Measurements from ENCODE around the gene KRTAP27-1. TPM values are rescaled to one million over a fixed set of nuclear protein-coding genes. Genes with fewer than 3 reads are reported as not detected.

KRTAP27-1 gene
- total RNA-seq, 1 experiment from 2014 or later = not detected

DNA sequence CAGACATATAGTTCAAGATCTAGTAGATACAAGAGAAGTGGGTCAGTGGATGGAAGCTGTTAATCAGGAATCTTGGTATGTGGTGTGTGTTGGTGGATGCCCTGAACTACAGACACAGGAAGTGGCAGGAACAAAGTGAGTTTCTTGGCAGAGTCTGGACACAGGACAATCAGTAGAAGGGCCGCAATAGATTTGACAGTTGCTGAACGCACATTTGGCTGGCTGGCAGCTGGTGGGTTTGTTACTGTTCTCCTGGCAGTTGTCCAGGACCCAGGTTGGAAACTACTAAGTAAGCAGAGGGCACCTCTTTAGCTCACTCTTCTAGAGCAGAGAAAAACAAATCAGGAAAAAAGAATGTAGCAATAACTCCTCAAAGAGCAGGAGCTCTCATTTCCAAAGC lies 30.6 kb downstream of the KRTAP27-1 start:
- Mint-ChIP-seq H3K4me3 (no peak overlapping the region), H3K27ac (no peak overlapping the region), H3K27me3 (ENCODE audit: low read depth) (no peaks in the 10 kb centered on the region), H3K36me3 (no peaks in the 10 kb centered on the region), H3K9me3 (no peaks in the 10 kb centered on the region), H3K4me1 (no peaks in the 10 kb centered on the region)
- TF ChIP-seq CREM (CRISPR knock-in tag; IDR thresholded peaks at IDR 0.05) = no peak
- ChIA-PET CTCF (interaction anchor here (0.6 kb wide), 1 partner anchor 98 kb away, joined by 6 read pairs; no protein-coding TSS in a partner anchor), POLR2A (no interaction called here)
- no peak for DNase-seq (ENCODE audit: low spot score)
- ATAC-seq = no peak

DNA sequence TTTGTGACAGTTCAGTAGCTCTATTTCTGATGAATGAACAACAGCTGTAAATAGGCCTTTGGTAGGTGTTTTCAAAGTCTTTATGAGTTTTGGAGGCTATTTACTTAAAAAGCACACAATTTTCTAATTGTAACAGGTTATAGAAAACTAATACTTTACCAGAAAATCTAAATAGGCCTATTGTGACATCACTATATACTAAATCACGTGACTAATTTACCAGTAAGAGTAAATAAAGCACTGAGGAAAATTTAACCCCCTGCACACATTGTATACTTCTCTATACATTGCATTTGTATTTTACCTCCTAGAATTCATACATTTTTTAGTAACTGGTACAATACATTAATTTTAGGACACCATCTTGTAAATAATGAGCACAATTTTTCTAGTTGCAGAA lies 32.4 kb downstream of the KRTAP27-1 start:
- DNase-seq (ENCODE audit: low spot score) = no peak
- no peaks in the 10 kb centered on the region for H3K9me3 Mint-ChIP-seq
- ChIA-PET POLR2A (no interaction called here), CTCF (no interaction called here)
- H3K27ac Mint-ChIP-seq = no peak overlapping the region
- H3K4me1 Mint-ChIP-seq = no peaks in the 10 kb centered on the region
- TF ChIP-seq MXD4 (CRISPR knock-in tag; IDR thresholded peaks at IDR 0.05; ENCODE audit: borderline replicate concordance) (no peak), E2F5 (CRISPR knock-in tag; IDR thresholded peaks at IDR 0.05) (no peak), CREM (CRISPR knock-in tag; IDR thresholded peaks at IDR 0.05) (no peak), GABPB1 (CRISPR knock-in tag; IDR thresholded peaks at IDR 0.05) (no peak), TCF7 (CRISPR knock-in tag; IDR thresholded peaks at IDR 0.05; ENCODE audit: low read depth) (no peak), MYBL2 (CRISPR knock-in tag; IDR thresholded peaks at IDR 0.05) (no peak), ZNF232 (CRISPR knock-in tag; IDR thresholded peaks at IDR 0.05) (no peak), ZNF317 (CRISPR knock-in tag; IDR thresholded peaks at IDR 0.05; ENCODE audit: borderline replicate concordance, low read depth) (no peak), SOX15 (CRISPR knock-in tag; IDR thresholded peaks at IDR 0.05) (no peak), GTF2I (CRISPR knock-in tag; conservative IDR thresholded peaks at IDR 0.05) (no peak), EMX1 (CRISPR knock-in tag; IDR thresholded peaks at IDR 0.05) (no peak), NFE2L1 (CRISPR knock-in tag; IDR thresholded peaks at IDR 0.05) (no peak)
- TF ChIP-seq, protein P1, sequence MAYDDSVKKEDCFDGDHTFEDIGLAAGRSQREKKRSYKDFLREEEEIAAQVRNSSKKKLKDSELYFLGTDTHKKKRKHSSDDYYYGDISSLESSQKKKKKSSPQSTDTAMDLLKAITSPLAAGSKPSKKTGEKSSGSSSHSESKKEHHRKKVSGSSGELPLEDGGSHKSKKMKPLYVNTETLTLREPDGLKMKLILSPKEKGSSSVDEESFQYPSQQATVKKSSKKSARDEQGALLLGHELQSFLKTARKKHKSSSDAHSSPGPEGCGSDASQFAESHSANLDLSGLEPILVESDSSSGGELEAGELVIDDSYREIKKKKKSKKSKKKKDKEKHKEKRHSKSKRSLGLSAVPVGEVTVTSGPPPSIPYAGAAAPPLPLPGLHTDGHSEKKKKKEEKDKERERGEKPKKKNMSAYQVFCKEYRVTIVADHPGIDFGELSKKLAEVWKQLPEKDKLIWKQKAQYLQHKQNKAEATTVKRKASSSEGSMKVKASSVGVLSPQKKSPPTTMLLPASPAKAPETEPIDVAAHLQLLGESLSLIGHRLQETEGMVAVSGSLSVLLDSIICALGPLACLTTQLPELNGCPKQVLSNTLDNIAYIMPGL (CRISPR knock-in tag; IDR thresholded peaks at IDR 0.05) = no peak
- TF ChIP-seq, protein P2, sequence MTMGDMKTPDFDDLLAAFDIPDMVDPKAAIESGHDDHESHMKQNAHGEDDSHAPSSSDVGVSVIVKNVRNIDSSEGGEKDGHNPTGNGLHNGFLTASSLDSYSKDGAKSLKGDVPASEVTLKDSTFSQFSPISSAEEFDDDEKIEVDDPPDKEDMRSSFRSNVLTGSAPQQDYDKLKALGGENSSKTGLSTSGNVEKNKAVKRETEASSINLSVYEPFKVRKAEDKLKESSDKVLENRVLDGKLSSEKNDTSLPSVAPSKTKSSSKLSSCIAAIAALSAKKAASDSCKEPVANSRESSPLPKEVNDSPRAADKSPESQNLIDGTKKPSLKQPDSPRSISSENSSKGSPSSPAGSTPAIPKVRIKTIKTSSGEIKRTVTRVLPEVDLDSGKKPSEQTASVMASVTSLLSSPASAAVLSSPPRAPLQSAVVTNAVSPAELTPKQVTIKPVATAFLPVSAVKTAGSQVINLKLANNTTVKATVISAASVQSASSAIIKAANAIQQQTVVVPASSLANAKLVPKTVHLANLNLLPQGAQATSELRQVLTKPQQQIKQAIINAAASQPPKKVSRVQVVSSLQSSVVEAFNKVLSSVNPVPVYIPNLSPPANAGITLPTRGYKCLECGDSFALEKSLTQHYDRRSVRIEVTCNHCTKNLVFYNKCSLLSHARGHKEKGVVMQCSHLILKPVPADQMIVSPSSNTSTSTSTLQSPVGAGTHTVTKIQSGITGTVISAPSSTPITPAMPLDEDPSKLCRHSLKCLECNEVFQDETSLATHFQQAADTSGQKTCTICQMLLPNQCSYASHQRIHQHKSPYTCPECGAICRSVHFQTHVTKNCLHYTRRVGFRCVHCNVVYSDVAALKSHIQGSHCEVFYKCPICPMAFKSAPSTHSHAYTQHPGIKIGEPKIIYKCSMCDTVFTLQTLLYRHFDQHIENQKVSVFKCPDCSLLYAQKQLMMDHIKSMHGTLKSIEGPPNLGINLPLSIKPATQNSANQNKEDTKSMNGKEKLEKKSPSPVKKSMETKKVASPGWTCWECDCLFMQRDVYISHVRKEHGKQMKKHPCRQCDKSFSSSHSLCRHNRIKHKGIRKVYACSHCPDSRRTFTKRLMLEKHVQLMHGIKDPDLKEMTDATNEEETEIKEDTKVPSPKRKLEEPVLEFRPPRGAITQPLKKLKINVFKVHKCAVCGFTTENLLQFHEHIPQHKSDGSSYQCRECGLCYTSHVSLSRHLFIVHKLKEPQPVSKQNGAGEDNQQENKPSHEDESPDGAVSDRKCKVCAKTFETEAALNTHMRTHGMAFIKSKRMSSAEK (CRISPR knock-in tag; IDR thresholded peaks at IDR 0.05; ENCODE audit: borderline replicate concordance) = no peak
- TF ChIP-seq, protein P3, sequence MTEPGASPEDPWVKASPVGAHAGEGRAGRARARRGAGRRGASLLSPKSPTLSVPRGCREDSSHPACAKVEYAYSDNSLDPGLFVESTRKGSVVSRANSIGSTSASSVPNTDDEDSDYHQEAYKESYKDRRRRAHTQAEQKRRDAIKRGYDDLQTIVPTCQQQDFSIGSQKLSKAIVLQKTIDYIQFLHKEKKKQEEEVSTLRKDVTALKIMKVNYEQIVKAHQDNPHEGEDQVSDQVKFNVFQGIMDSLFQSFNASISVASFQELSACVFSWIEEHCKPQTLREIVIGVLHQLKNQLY (CRISPR knock-in tag; IDR thresholded peaks at IDR 0.05) = no peak
- no peaks in the 10 kb centered on the region for H3K27me3 Mint-ChIP-seq (ENCODE audit: low read depth)
- ATAC-seq = no peak
- no peaks in the 10 kb centered on the region for H3K36me3 Mint-ChIP-seq
- H3K4me3 Mint-ChIP-seq = no peak overlapping the region

- POLR2A ChIA-PET = interaction anchor here (0.6 kb wide), 1 partner anchor 1209 kb away, joined by 3 read pairs; no protein-coding TSS in a partner anchor
- Mint-ChIP-seq H3K36me3 (no peaks in the 10 kb centered on the region), H3K27ac (no peak within 1 kb of the TSS), H3K4me1 (no peaks in the 10 kb centered on the region), H3K4me3 (no peak within 1 kb of the TSS), H3K27me3 (ENCODE audit: low read depth) (no peaks in the 10 kb centered on the region; the same call in 1 of the 2 replicates), H3K9me3 (no peaks in the 10 kb centered on the region)
- no peak for DNase-seq (ENCODE audit: low spot score)
- CTCF ChIA-PET = interaction anchor here (0.5 to 1.5 kb wide), 2 partner anchors 174 to 789 kb away, joined by 3 read pairs; no protein-coding TSS in a partner anchor
- no peak for TF ChIP-seq ZNF416 (CRISPR knock-in tag; IDR thresholded peaks at IDR 0.05)
- no peak for TF ChIP-seq HMGA2 (CRISPR knock-in tag; IDR thresholded peaks at IDR 0.05)
- no peak for TF ChIP-seq TCF7 (CRISPR knock-in tag; IDR thresholded peaks at IDR 0.05; ENCODE audit: low read depth)
- TF ChIP-seq CREM (CRISPR knock-in tag; IDR thresholded peaks at IDR 0.05) = no peak
- TF ChIP-seq ELF4 (CRISPR knock-in tag; IDR thresholded peaks at IDR 0.05; ENCODE audit: low read depth) = no peak
- TF ChIP-seq NFATC4 (CRISPR knock-in tag; IDR thresholded peaks at IDR 0.05) = no peak
- TF ChIP-seq ZNF396 (CRISPR knock-in tag; IDR thresholded peaks at IDR 0.05; ENCODE audit: borderline replicate concordance) = no peak
- no peak for ATAC-seq
Observed at GRCh38 chr21:30289215-30289614, 48.3 kb downstream of the KRTAP27-1 start, which contains the start of gene KRTAP25-1. Gene KRTAP25-1, minus strand, starts transcription at chr21:30289514. Its CDS starts 24 bp downstream, at chr21:30289490.

Measured in WTC11 (cell line).